Chondrocyte (in vitro differentiated cells): ENCODE data around the gene RNF138. TPM values are rescaled to one million over a fixed set of nuclear protein-coding genes. Genes with fewer than 3 reads are reported as not detected.
A peak's percentile ranks its signal among the peaks of the same experiment; 100 is the strongest.

ENCODE experiments used
- DNase-seq: peaks from one replicate; pipeline ENCODE4 v3.0.0; 2021; ENCODE audit warnings: mixed read lengths, low spot score
- H3K27ac Mint-ChIP-seq: one replicate; pipeline ENCODE4 v1.8.0; 2021; ENCODE audit warnings: mild to moderate bottlenecking, moderate library complexity, mixed read lengths; ENCODE audit not compliant: unreplicated experiment
- H3K27me3 Mint-ChIP-seq: 2 replicates; pipeline ENCODE4 v1.8.0; 2021; ENCODE audit warnings: low read depth, mixed read lengths
- H3K36me3 Mint-ChIP-seq: 2 replicates; pipeline ENCODE4 v1.8.0; 2021; ENCODE audit warnings: low read depth, mixed read lengths
- H3K4me1 Mint-ChIP-seq: 2 replicates; pipeline ENCODE4 v1.8.0; 2021; ENCODE audit warnings: low read depth, mild to moderate bottlenecking, mixed read lengths
- H3K4me3 Mint-ChIP-seq: one replicate; pipeline ENCODE4 v1.8.0; 2021; ENCODE audit warnings: mild to moderate bottlenecking, moderate library complexity, mixed read lengths; ENCODE audit not compliant: unreplicated experiment
- H3K9me3 Mint-ChIP-seq: 2 replicates; pipeline ENCODE4 v1.8.0; 2021; ENCODE audit warnings: low read depth, mixed read lengths
- total RNA-seq: library from RNA; stranded (reverse); gene quantifications from 3 replicates; pipeline ENCODE4 v1.2.1, GENCODE V29; 2021
- TF ChIP-seq, protein P1 (sequence below): fragments of 200-600 bp; sonication (generic); IDR thresholded peaks from 2 replicates; pipeline ENCODE4 v1.5.0; 2021; ENCODE audit warnings: antibody characterized with exemption, mild to moderate bottlenecking, moderate library complexity

Gene RNF138
- total RNA-seq, 1 donor from 2014 or later, result 13.5 TPM

DNA sequence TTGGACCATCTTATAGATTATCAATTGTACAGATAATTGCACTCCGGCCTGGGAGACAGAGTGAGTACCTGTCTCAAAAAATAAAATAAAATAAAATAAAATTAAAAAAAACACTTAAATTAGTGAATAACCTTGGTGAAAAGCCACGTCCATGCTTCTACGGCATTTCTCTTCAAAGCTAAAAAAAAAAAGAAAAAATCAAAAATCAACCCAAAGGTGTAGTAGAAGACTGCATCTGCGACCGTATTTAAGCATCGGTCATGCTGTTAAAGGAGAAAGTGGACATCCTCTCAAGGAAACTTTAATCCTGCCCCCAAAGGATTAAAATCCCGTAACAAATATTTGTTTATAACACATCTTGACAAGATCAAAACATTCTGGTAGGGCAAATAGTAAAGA lies 350 bp upstream of the RNF138 start:
- Mint-ChIP-seq H3K4me1 (peaks cover 30% of the 10 kb centered on the region), H3K27me3 (no peaks in the 10 kb centered on the region), H3K9me3 (no peaks in the 10 kb centered on the region), H3K36me3 (peaks cover 2% of the 10 kb centered on the region), H3K4me3 (peak overlapping the region; percentile 83), H3K27ac (peak overlapping the region; percentile 97)
- TF ChIP-seq, protein P1, sequence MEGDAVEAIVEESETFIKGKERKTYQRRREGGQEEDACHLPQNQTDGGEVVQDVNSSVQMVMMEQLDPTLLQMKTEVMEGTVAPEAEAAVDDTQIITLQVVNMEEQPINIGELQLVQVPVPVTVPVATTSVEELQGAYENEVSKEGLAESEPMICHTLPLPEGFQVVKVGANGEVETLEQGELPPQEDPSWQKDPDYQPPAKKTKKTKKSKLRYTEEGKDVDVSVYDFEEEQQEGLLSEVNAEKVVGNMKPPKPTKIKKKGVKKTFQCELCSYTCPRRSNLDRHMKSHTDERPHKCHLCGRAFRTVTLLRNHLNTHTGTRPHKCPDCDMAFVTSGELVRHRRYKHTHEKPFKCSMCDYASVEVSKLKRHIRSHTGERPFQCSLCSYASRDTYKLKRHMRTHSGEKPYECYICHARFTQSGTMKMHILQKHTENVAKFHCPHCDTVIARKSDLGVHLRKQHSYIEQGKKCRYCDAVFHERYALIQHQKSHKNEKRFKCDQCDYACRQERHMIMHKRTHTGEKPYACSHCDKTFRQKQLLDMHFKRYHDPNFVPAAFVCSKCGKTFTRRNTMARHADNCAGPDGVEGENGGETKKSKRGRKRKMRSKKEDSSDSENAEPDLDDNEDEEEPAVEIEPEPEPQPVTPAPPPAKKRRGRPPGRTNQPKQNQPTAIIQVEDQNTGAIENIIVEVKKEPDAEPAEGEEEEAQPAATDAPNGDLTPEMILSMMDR, result no peak
- DNase-seq, result no peak

DNA sequence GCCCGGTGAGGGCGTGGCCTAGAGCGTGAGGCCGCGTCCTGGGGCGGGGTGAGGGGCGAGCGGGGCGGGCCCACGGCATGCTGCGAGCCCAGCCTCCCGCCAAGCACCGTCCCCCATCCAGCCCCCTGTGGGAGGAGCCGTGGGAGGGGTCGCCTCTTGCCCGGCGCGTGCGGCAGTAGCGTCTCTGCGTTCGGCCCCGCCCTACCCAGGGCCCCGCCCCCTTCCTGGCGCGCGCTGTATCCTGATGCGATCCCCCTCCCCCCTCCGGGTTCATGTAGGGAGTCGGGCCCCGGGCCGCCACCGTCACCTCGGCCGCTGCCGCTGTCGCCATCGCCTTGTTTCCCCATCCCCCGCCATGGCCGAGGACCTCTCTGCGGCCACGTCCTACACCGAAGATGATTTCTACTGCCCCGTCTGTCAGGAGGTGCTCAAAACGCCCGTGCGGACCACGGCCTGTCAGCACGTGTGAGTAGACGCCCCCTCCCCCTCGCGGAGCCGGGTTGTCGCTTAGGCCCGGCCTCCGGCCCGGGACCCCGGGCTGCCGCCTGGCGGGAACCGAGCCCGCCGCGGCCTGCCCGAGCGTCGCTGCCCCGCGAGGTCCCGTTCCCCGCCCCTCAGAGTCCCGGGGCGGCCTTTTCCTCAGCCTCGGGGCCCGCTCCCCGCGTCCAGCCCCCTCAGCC lies 888 bp downstream of the RNF138 start:
- H3K27me3 Mint-ChIP-seq, result no peaks in the 10 kb centered on the region

DNA sequence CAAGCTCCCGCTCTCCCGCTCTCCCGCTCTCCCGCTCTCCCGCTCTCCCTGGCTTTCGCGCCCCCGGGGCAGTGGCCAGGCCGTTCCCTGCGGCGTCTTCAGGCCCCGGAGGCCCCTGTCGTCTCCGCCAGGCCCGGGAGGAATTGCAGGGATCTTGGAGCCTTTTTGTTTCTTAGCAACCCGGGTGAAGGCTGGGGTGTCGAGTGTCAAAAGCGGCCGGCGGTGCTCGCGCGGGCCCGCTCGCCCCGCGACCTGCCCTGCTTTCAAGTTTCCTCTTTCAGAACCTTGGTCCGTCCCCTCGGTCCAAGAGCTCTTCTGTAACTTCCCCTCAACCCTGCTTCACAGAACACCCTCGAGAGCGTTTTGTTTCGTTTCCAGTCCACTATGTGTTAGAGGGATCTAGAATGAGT lies 1.4 kb downstream of the RNF138 start:
- TF ChIP-seq, protein P1, result no peak
- Mint-ChIP-seq H3K27me3 (no peaks in the 10 kb centered on the region), H3K27ac (peak overlapping the region; percentile 98), H3K36me3 (peaks cover 2% of the 10 kb centered on the region), H3K4me1 (peaks cover 30% of the 10 kb centered on the region), H3K9me3 (no peaks in the 10 kb centered on the region), H3K4me3 (peak overlapping the region; percentile 83)
- DNase-seq, result no peak

More for the DNA sequence above, 888 bp downstream of the RNF138 start:
- Mint-ChIP-seq H3K36me3 (peaks cover 2% of the 10 kb centered on the region), H3K4me3 (peak overlapping the region; percentile 83), H3K9me3 (no peaks in the 10 kb centered on the region), H3K4me1 (peaks cover 30% of the 10 kb centered on the region), H3K27ac (peak overlapping the region; percentile 98)
- peak; percentile 100 for DNase-seq
- TF ChIP-seq, protein P1, result no peak

DNA sequence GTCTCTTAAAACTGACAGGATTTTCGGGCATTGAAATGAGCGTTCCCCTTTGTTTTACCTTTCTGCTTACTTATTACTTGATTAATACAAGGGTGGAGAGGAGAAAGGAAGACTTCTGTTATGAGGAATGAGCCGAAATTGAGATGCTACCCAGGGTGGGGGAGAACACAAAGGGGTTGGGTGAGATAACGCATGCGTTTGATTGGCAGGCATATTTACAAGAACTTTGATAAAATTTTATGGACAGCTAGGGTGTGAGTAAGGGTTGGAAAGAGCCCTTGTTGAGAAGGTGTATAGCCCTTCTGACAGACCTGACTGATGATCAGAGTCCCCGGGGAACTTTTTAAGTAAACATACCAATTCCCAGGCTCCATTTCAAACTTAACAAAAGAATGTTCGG lies 1.8 kb downstream of the RNF138 start:
- no peak for DNase-seq

DNA sequence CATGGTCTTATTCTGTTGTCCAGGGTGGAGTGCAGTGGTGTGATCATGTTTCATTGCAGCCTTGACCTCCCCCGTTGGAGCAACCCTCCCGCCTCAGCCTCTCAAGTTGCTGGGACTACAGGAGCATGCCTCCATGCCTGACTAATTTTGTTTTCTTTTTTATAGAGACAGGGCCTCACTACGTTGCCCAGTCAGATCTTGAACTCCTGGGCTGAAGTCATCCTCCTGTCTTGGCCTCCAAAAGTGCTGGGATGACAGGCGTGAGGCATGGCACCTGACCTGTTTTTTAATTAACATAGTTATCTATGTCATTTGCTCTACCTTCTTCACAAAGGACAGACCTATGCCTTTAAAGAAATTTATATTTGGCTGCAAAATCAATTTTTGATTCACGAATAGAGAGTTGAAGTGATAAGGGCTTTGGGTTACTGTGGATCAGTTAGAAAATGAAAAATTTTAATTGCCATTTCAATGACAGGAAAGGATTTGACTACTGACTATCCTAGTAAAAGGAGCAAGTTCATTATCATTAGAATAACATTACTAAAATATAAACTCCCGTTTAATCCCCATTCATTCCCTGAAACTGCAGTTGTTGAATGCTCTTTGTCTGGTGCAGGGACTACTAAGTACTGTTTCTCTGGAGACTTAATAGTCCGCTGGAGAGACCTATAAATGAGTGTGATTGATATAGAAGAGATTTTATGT lies 3.7 kb downstream of the RNF138 start:
- H3K9me3 Mint-ChIP-seq, result no peaks in the 10 kb centered on the region
- DNase-seq, result no peak
- H3K27me3 Mint-ChIP-seq, result no peaks in the 10 kb centered on the region
- H3K27ac Mint-ChIP-seq, result no peak overlapping the region
- peaks cover 30% of the 10 kb centered on the region for H3K4me1 Mint-ChIP-seq
- no peak overlapping the region for H3K4me3 Mint-ChIP-seq
- H3K36me3 Mint-ChIP-seq, result peaks cover 2% of the 10 kb centered on the region
- TF ChIP-seq, protein P1, result no peak

More for the DNA sequence above, 1.8 kb downstream of the RNF138 start:
- no peaks in the 10 kb centered on the region for H3K27me3 Mint-ChIP-seq
- peak overlapping the region; percentile 83 for H3K4me3 Mint-ChIP-seq
- peak overlapping the region; percentile 98 for H3K27ac Mint-ChIP-seq
- peaks cover 30% of the 10 kb centered on the region for H3K4me1 Mint-ChIP-seq
- H3K9me3 Mint-ChIP-seq, result no peaks in the 10 kb centered on the region
- TF ChIP-seq, protein P1, result no peak
- H3K36me3 Mint-ChIP-seq, result peaks cover 2% of the 10 kb centered on the region
